ENCODE data around the gene AKAP6. TPM values are rescaled to one million over a fixed set of nuclear protein-coding genes. Genes with fewer than 3 reads are reported as not detected.

The AKAP6 gene
- total and polyA plus RNA-seq, 2 experiments from 2014 or later, result 0.38 to 0.42 TPM

DNA sequence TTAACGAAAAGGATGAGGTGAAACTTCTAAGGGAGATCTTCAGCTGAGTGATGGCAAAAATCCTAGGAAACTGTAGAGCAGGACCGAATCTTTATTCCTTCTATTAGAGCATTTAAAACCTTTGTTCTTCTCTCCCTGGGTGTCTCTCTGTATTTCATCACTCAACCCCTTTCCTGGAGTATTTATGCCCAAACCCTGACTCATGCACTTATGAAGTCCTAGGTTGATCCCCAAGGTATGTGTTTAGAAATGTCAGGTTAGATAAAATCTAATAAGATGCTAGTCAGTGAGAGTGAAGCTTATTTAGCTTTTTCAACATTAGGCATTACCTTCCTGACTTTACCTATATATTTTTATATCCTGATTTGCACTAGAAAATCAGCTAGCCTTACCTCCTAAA is 369.7 kb downstream of the AKAP6 start:
- Histone ChIP-seq H3K4me3 (no peak overlapping the region), H3K79me2 (replicated peaks; ENCODE audit: insufficient read depth) (no peaks in the 10 kb centered on the region), H3K9me2 (ENCODE audit: insufficient read depth) (no peaks in the 10 kb centered on the region), H3K27me3 (ENCODE audit: insufficient read depth) (no peaks in the 10 kb centered on the region), H3F3A (replicated peaks; ENCODE audit: low read depth) (no peaks in the 10 kb centered on the region), H3K27ac (ENCODE audit: low read depth) (no peak overlapping the region), H3K4me2 (no peak overlapping the region), H2AFZ (no peak overlapping the region), H3K4me1 (ENCODE audit: insufficient read depth) (peaks cover 6% of the 10 kb centered on the region; the same call in 1 of the 2 replicates), H4K20me1 (replicated peaks; ENCODE audit: insufficient read depth) (no peaks in the 10 kb centered on the region), H3K36me3 (ENCODE audit: insufficient read depth) (no peaks in the 10 kb centered on the region)
- Mint-ChIP-seq H3K4me1 (peaks cover 11% of the 10 kb centered on the region; the same call in 2 of the 3 replicates), H3K9me3 (no peaks in the 10 kb centered on the region), H3K27me3 (ENCODE audit: insufficient read depth, low read depth, poor library complexity) (no peaks in the 10 kb centered on the region), H3K27ac (no peak overlapping the region), H3K4me3 (no peak overlapping the region), H3K36me3 (ENCODE audit: low read depth) (no peaks in the 10 kb centered on the region)
- DNase-seq (ENCODE audit: low spot score), result no peak
- no peak for ATAC-seq
- TF ChIP-seq POLR2AphosphoS5 (IDR thresholded peaks at IDR 0.05; ENCODE audit: low read depth), result no peak
- TF ChIP-seq CREB1 (CRISPR knock-in tag; IDR thresholded peaks at IDR 0.05; ENCODE audit: low read depth), result no peak
- TF ChIP-seq EZH2phosphoT487 (IDR thresholded peaks at IDR 0.05; ENCODE audit: unreplicated experiment), result no peak
- TF ChIP-seq, protein P1, sequence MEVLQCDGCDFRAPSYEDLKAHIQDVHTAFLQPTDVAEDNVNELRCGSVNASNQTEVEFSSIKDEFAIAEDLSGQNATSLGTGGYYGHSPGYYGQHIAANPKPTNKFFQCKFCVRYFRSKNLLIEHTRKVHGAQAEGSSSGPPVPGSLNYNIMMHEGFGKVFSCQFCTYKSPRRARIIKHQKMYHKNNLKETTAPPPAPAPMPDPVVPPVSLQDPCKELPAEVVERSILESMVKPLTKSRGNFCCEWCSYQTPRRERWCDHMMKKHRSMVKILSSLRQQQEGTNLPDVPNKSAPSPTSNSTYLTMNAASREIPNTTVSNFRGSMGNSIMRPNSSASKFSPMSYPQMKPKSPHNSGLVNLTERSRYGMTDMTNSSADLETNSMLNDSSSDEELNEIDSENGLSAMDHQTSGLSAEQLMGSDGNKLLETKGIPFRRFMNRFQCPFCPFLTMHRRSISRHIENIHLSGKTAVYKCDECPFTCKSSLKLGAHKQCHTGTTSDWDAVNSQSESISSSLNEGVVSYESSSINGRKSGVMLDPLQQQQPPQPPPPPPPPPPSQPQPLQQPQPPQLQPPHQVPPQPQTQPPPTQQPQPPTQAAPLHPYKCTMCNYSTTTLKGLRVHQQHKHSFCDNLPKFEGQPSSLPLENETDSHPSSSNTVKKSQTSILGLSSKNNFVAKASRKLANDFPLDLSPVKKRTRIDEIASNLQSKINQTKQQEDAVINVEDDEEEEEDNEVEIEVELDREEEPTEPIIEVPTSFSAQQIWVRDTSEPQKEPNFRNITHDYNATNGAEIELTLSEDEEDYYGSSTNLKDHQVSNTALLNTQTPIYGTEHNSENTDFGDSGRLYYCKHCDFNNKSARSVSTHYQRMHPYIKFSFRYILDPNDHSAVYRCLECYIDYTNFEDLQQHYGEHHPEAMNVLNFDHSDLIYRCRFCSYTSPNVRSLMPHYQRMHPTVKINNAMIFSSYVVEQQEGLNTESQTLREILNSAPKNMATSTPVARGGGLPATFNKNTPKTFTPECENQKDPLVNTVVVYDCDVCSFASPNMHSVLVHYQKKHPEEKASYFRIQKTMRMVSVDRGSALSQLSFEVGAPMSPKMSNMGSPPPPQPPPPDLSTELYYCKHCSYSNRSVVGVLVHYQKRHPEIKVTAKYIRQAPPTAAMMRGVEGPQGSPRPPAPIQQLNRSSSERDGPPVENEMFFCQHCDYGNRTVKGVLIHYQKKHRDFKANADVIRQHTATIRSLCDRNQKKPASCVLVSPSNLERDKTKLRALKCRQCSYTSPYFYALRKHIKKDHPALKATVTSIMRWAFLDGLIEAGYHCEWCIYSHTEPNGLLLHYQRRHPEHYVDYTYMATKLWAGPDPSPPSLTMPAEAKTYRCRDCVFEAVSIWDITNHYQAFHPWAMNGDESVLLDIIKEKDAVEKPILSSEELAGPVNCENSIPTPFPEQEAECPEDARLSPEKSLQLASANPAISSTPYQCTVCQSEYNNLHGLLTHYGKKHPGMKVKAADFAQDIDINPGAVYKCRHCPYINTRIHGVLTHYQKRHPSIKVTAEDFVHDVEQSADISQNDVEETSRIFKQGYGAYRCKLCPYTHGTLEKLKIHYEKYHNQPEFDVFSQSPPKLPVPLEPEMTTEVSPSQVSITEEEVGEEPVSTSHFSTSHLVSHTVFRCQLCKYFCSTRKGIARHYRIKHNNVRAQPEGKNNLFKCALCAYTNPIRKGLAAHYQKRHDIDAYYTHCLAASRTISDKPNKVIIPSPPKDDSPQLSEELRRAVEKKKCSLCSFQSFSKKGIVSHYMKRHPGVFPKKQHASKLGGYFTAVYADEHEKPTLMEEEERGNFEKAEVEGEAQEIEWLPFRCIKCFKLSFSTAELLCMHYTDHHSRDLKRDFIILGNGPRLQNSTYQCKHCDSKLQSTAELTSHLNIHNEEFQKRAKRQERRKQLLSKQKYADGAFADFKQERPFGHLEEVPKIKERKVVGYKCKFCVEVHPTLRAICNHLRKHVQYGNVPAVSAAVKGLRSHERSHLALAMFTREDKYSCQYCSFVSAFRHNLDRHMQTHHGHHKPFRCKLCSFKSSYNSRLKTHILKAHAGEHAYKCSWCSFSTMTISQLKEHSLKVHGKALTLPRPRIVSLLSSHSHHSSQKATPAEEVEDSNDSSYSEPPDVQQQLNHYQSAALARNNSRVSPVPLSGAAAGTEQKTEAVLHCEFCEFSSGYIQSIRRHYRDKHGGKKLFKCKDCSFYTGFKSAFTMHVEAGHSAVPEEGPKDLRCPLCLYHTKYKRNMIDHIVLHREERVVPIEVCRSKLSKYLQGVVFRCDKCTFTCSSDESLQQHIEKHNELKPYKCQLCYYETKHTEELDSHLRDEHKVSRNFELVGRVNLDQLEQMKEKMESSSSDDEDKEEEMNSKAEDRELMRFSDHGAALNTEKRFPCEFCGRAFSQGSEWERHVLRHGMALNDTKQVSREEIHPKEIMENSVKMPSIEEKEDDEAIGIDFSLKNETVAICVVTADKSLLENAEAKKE (CRISPR knock-in tag; IDR thresholded peaks at IDR 0.05), result no peak
- TF ChIP-seq, protein P2, sequence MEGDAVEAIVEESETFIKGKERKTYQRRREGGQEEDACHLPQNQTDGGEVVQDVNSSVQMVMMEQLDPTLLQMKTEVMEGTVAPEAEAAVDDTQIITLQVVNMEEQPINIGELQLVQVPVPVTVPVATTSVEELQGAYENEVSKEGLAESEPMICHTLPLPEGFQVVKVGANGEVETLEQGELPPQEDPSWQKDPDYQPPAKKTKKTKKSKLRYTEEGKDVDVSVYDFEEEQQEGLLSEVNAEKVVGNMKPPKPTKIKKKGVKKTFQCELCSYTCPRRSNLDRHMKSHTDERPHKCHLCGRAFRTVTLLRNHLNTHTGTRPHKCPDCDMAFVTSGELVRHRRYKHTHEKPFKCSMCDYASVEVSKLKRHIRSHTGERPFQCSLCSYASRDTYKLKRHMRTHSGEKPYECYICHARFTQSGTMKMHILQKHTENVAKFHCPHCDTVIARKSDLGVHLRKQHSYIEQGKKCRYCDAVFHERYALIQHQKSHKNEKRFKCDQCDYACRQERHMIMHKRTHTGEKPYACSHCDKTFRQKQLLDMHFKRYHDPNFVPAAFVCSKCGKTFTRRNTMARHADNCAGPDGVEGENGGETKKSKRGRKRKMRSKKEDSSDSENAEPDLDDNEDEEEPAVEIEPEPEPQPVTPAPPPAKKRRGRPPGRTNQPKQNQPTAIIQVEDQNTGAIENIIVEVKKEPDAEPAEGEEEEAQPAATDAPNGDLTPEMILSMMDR (conservative IDR thresholded peaks at IDR 0.05; ENCODE audit: low read depth in 2 of 2), result no peak
- TF ChIP-seq, protein P3, sequence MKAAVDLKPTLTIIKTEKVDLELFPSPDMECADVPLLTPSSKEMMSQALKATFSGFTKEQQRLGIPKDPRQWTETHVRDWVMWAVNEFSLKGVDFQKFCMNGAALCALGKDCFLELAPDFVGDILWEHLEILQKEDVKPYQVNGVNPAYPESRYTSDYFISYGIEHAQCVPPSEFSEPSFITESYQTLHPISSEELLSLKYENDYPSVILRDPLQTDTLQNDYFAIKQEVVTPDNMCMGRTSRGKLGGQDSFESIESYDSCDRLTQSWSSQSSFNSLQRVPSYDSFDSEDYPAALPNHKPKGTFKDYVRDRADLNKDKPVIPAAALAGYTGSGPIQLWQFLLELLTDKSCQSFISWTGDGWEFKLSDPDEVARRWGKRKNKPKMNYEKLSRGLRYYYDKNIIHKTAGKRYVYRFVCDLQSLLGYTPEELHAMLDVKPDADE (IDR thresholded peaks at IDR 0.05), result no peak

Measured in GM23338 (cell line).